HG02763 (cell line): ENCODE data around the gene CELA2A.
"Not testable (repeated sequence)": the region's sequence is repeated elsewhere in the genome, so short reads cannot be mapped to it uniquely, and the experiment has no call there.

ENCODE experiments used
- ATAC-seq: cut with Tn5 transposase; IDR thresholded peaks from one replicate; pipeline ENCODE4 v1.9.1; 2021; ENCODE audit warnings: mild to moderate bottlenecking, moderate library complexity; ENCODE audit not compliant: unreplicated experiment

CELA2A gene

GRCh38 chr1:15491010-15491409, 34.5 kb downstream of the CELA2A start:
- ATAC-seq, result not testable (repeated sequence)

- no peak for ATAC-seq
These were observed 36.1 kb downstream of the CELA2A start for GRCh38 chr1:15492596-15492995.

- no peak for ATAC-seq
These were observed 37.4 kb downstream of the CELA2A start for GRCh38 chr1:15493869-15494390.

- ATAC-seq, result no peak
These were observed 43.9 kb downstream of the CELA2A start for GRCh38 chr1:15500184-15501178.

GRCh38 chr1:15501208-15502032, 44.9 kb downstream of the CELA2A start:
- no peak for ATAC-seq

- no peak for ATAC-seq
These were observed 47.9 kb downstream of the CELA2A start for GRCh38 chr1:15504436-15504835.

- ATAC-seq, result no peak
These were observed 50.3 kb downstream of the CELA2A start for GRCh38 chr1:15506831-15507230.

GRCh38 chr1:15507278-15507677, 50.7 kb downstream of the CELA2A start:
- no peak for ATAC-seq

GRCh38 chr1:15508700-15509487, 52.4 kb downstream of the CELA2A start:
- no peak for ATAC-seq

GRCh38 chr1:15509586-15509985, 53.1 kb downstream of the CELA2A start:
- no peak for ATAC-seq

GRCh38 chr1:15510611-15511405, 54.3 kb downstream of the CELA2A start:
- no peak for ATAC-seq

GRCh38 chr1:15513192-15513591, 56.7 kb downstream of the CELA2A start:
- ATAC-seq, result no peak

- no peak for ATAC-seq
These were observed 57.4 kb downstream of the CELA2A start for GRCh38 chr1:15513919-15514318.

- ATAC-seq, result not testable (repeated sequence)
These were observed 58.0 kb downstream of the CELA2A start for GRCh38 chr1:15514557-15514956.

- no peak for ATAC-seq
These were observed 58.6 kb downstream of the CELA2A start for GRCh38 chr1:15515022-15515663.

GRCh38 chr1:15519625-15520024, 63.1 kb downstream of the CELA2A start:
- no peak for ATAC-seq

- not testable (repeated sequence) for ATAC-seq
These were observed 64.8 kb downstream of the CELA2A start for GRCh38 chr1:15521206-15521906.
